Sigmoid colon (tissue), 7 donors: ENCODE measurements around the gene POMP. TPM values are rescaled to one million over a fixed set of nuclear protein-coding genes. Genes with fewer than 3 reads are reported as not detected.

ENCODE experiments used
- DNase-seq: peaks from one replicate; pipeline ENCODE4 v3.0.0-alpha.2; 2019
- H3K27ac ChIP-seq, 4 donors: fragments of 200-600 bp; sonication (generic); one replicate each; pipeline ENCODE4 v1.5.1; 2016 to 2019; ENCODE audit warnings: mild to moderate bottlenecking in 1 of 4
- H3K27me3 ChIP-seq, 3 donors: fragments of 200-600 bp; sonication (generic); one replicate each; pipeline ENCODE4 v1.5.1; 2019; ENCODE audit warnings: mild to moderate bottlenecking in 1 of 3
- H3K36me3 ChIP-seq, 4 donors: fragments of 200-600 bp; sonication (generic); one replicate each; pipeline ENCODE4 v1.5.1; 2016 to 2019
- H3K4me1 ChIP-seq, 4 donors: fragments of 200-600 bp; sonication (generic); one replicate each; pipeline ENCODE4 v1.5.1; 2017 to 2019
- H3K4me3 ChIP-seq, 4 donors: fragments of 200-600 bp; sonication (generic); one replicate each; pipeline ENCODE4 v1.5.1; 2017 to 2019; ENCODE audit warnings: mild to moderate bottlenecking in 2 of 4, moderate library complexity in 1 of 4
- H3K9me3 ChIP-seq, 4 donors: fragments of 200-600 bp in 3 of 4; sonication (generic) in 3 of 4; one replicate each; pipeline versions ENCODE4 v1.5.1 to v1.6.1; 2013 to 2019
- CTCF ChIP-seq, 4 experiments: fragments of 450-650 bp in 3 of 4; fragments of 200-600 bp in 1 of 4; IDR thresholded peaks; one replicate each; pipeline ENCODE4 v1.5.1; 2016 to 2019; ENCODE audit warnings: antibody characterized with exemption in 4 of 4, mild to moderate bottlenecking in 3 of 4, moderate library complexity in 2 of 4
- EP300 ChIP-seq, 4 donors: sonication (generic); formaldehyde crosslinking; IDR thresholded peaks; one replicate each; pipeline ENCODE4 v1.6.1; 2017; ENCODE audit warnings: antibody characterized with exemption in 4 of 4
- POLR2A ChIP-seq, 2 donors: fragments of 450-650 bp; IDR thresholded peaks; one replicate each; pipeline ENCODE4 v1.6.1; 2016; ENCODE audit warnings: antibody characterized with exemption in 2 of 2, mild to moderate bottlenecking in 2 of 2, moderate library complexity in 2 of 2
- POLR2AphosphoS5 ChIP-seq, 4 donors: sonication (generic); formaldehyde crosslinking; IDR thresholded peaks; one replicate each; pipeline ENCODE4 v1.6.1; 2017; ENCODE audit warnings: antibody characterized with exemption in 4 of 4
- WGBS, 2 donors: extraction: QIAGEN DNeasy Blood & Tissue Kit; methylation state at CpG; one replicate each; pipeline ENCODE4 v1.1.7; 2013; 5-methylcytosine and 5-hydroxymethylcytosine counted together
- intact Hi-C: fragments of 100-400 bp; cut with DNase I; formaldehyde crosslinking; loops from one replicate; pipeline ENCODE4 v1.15.1; 2023
- polyA plus RNA-seq, 3 donors: library from polyadenylated mRNA; stranded (reverse); fragments of 200-250 nt; gene quantifications; one replicate each; pipeline ENCODE4 v1.2.3, GENCODE V29; 2013
- total RNA-seq, 4 donors: library from RNA; depleted of rRNA; stranded (reverse); fragments of >200 nt; gene quantifications; one replicate each; pipeline ENCODE4 v1.1.0, GENCODE V29; 2016
- donor health status: healthy with polysubstance abuse.
- donor health status: Bipolar disorder and iron deficiency.
- donor health status: healthy.

The POMP gene
- total and polyA plus RNA-seq, 7 donors: 38.6 to 163 (median 96.4) TPM

DNA sequence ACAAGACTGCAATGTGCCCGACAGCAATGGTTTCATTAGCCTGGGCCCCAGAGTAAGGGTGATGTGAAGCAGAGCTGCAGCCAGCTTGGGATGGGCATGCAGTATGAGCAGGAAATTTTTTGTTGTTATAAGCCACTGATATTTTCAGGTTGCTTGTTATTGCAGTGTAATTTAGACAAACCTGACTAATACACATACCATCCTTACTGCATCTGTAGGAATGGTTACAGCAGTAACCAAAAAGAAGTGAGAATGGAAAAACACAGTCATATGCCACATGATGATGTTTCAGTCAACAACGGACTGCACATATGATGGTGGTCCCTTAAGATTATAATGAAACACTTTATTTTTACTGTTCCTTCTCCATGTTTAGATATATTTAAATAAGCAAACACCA is 8.6 kb upstream of the POMP start:
- TF ChIP-seq EP300 (IDR thresholded peaks at IDR 0.05) (no peak), POLR2AphosphoS5 (IDR thresholded peaks at IDR 0.05) (no peak)
- no peak overlapping the region for H3K4me3 ChIP-seq
- H3K27me3 ChIP-seq: no peaks in the 10 kb centered on the region
- no peaks in the 10 kb centered on the region for H3K36me3 ChIP-seq
- WGBS, 2 donors: 84 to 90% methylated on average over 2 of the region's 2 CpGs
- no peaks in the 10 kb centered on the region for H3K9me3 ChIP-seq
- DNase-seq: no peak
- peaks cover 0 to 11% (median 0%) of the 10 kb centered on the region in 4 donors for H3K4me1 ChIP-seq
- intact Hi-C loops: loop anchor here (10.0 kb wide), 2 partner anchors 145 to 515 kb away; partner anchors contain the start of gene PAN3
- H3K27ac ChIP-seq: no peak overlapping the region

- no peak overlapping the region for H3K27ac ChIP-seq
- H3K9me3 ChIP-seq: no peaks in the 10 kb centered on the region
- TF ChIP-seq EP300 (IDR thresholded peaks at IDR 0.05): no peak
- TF ChIP-seq POLR2A (IDR thresholded peaks at IDR 0.05): no peak
- TF ChIP-seq POLR2AphosphoS5 (IDR thresholded peaks at IDR 0.05): no peak
- no peak for TF ChIP-seq CTCF (IDR thresholded peaks at IDR 0.05)
- H3K36me3 ChIP-seq: no peaks in the 10 kb centered on the region
- DNase-seq: no peak
- H3K4me3 ChIP-seq: no peak overlapping the region
- intact Hi-C loops: loop anchor here (10.0 kb wide), 2 partner anchors 143 to 517 kb away; partner anchors contain the start of gene PAN3
- 78 to 79% methylated on average over 7 of the region's 7 CpGs for WGBS, 2 donors
- H3K4me1 ChIP-seq: peaks cover 0 to 23% (median 9%) of the 10 kb centered on the region in 4 donors
- no peaks in the 10 kb centered on the region for H3K27me3 ChIP-seq
These were observed 7.0 kb upstream of the POMP start for GRCh38 chr13:28651810-28652401.

DNA sequence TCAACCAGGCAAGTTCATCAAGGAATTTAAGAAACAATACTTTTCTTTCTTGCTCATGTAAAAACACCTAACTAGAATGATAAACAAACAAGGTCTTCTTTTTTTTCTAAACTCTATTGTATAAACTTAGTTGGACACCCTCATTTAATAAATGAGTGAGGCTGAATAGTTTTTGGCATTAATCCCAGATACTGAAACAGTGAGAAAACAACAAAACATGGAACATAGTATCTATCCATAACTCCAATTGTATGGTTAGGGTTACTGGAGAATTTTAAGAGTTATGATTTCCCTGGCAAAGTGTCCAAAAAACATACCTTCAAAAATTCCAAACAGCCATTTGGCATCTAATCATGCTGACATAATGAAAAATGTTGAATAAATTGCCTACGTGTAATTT is 5.8 kb upstream of the POMP start:
- H3K27me3 ChIP-seq: no peaks in the 10 kb centered on the region
- peaks cover 0 to 34% (median 21%) of the 10 kb centered on the region in 4 donors for H3K4me1 ChIP-seq
- 74 to 96% methylated on average over 1 of the region's 1 CpG for WGBS, 2 donors
- DNase-seq: no peak
- H3K27ac ChIP-seq: no peak overlapping the region
- H3K9me3 ChIP-seq: no peaks in the 10 kb centered on the region
- H3K4me3 ChIP-seq: no peak overlapping the region
- intact Hi-C loops: loop anchor here (10.0 kb wide), 2 partner anchors 142 to 518 kb away; partner anchors contain the start of gene PAN3
- TF ChIP-seq POLR2AphosphoS5 (IDR thresholded peaks at IDR 0.05): no peak
- TF ChIP-seq CTCF (IDR thresholded peaks at IDR 0.05): no peak
- no peak for TF ChIP-seq POLR2A (IDR thresholded peaks at IDR 0.05)
- TF ChIP-seq EP300 (IDR thresholded peaks at IDR 0.05): no peak
- no peaks in the 10 kb centered on the region for H3K36me3 ChIP-seq

DNA sequence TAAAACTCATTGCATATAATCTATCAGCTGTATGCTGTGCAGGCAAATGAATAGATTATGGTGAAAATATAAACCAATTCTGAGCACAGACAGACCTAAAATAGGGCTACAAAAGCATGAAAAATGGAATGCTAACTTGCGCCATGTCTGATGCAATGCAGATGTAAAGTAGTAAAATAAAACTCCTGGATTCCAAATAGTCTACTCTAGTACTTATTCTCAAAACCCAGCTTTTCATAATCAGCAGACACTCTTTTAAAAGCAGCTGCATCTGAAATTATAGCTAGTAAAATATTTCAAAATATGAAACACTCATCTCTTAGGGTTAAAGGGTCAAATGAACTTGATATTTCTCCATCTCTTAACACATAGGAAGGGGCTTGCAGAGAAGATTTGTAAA is 4.7 kb upstream of the POMP start:
- H3K4me1 ChIP-seq: peaks cover 0 to 34% (median 24%) of the 10 kb centered on the region in 4 donors
- H3K9me3 ChIP-seq: no peaks in the 10 kb centered on the region
- no peak for TF ChIP-seq POLR2AphosphoS5 (IDR thresholded peaks at IDR 0.05)
- no peak for TF ChIP-seq CTCF (IDR thresholded peaks at IDR 0.05)
- no peak for TF ChIP-seq EP300 (IDR thresholded peaks at IDR 0.05)
- no peak for TF ChIP-seq POLR2A (IDR thresholded peaks at IDR 0.05)
- DNase-seq: no peak
- H3K4me3 ChIP-seq: no peak overlapping the region
- no peak overlapping the region for H3K27ac ChIP-seq
- intact Hi-C loops: loop anchor here (10.0 kb wide), 2 partner anchors 141 to 519 kb away; partner anchors contain the start of gene PAN3
- H3K36me3 ChIP-seq: no peaks in the 10 kb centered on the region
- 97 to 100% methylated on average over 1 of the region's 1 CpG for WGBS, 2 donors
- no peaks in the 10 kb centered on the region for H3K27me3 ChIP-seq

DNA sequence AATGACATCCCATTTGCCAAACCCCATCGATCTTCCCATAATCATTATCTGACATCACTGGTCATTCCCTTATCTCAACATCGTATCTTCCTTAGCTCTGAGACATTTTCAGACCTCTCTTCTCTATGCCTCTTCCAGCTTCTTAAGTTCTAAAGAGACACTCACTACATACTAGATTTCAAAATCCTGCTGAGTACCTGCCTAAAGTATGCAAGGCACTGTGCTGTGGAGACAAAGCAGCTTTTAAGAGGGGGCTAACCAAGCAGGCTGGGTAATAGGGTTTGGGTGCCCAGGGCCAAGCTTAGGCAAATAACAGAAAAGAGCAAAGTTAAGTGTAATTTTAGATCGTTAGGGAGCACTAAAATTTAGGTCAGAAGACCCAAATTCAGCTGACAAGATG is 3.4 kb upstream of the POMP start:
- no peaks in the 10 kb centered on the region for H3K9me3 ChIP-seq
- peaks cover 0 to 44% (median 34%) of the 10 kb centered on the region in 4 donors for H3K4me1 ChIP-seq
- 60 to 81% methylated on average over 3 of the region's 3 CpGs for WGBS, 2 donors
- no peaks in the 10 kb centered on the region for H3K27me3 ChIP-seq
- no peak for TF ChIP-seq EP300 (IDR thresholded peaks at IDR 0.05)
- TF ChIP-seq POLR2AphosphoS5 (IDR thresholded peaks at IDR 0.05): no peak
- no peak for TF ChIP-seq POLR2A (IDR thresholded peaks at IDR 0.05)
- TF ChIP-seq CTCF (IDR thresholded peaks at IDR 0.05): no peak
- H3K4me3 ChIP-seq: no peak overlapping the region
- H3K36me3 ChIP-seq: no peaks in the 10 kb centered on the region
- intact Hi-C loops: loop anchor here (10.0 kb wide), 2 partner anchors 139 to 521 kb away; partner anchors contain the start of gene PAN3
- DNase-seq: no peak
- H3K27ac ChIP-seq: no peak overlapping the region
